KOPT-K1 (cell line): ENCODE measurements around the gene GID4.

ENCODE experiments used
- H3K27ac ChIP-seq: fragments of 200-600 bp; sonication (generic); 2 replicates; pipeline ENCODE4 v1.5.1; 2016; ENCODE audit warnings: antibody characterized with exemption, mild to moderate bottlenecking, low read depth, low read length; ENCODE audit not compliant: poor library complexity, severe bottlenecking
- H3K36me3 ChIP-seq: fragments of 200-600 bp; sonication (generic); 2 replicates; pipeline ENCODE4 v1.5.1; 2017; ENCODE audit warnings: antibody characterized with exemption, mild to moderate bottlenecking, low read length, moderate library complexity; ENCODE audit not compliant: insufficient read depth
- H3K9me3 ChIP-seq: fragments of 200-600 bp; sonication (generic); 2 replicates; pipeline ENCODE4 v1.5.1; 2017; ENCODE audit warnings: antibody characterized with exemption, low read length, mild to moderate bottlenecking; ENCODE audit not compliant: insufficient read depth, poor library complexity, severe bottlenecking

GID4 gene

DNA sequence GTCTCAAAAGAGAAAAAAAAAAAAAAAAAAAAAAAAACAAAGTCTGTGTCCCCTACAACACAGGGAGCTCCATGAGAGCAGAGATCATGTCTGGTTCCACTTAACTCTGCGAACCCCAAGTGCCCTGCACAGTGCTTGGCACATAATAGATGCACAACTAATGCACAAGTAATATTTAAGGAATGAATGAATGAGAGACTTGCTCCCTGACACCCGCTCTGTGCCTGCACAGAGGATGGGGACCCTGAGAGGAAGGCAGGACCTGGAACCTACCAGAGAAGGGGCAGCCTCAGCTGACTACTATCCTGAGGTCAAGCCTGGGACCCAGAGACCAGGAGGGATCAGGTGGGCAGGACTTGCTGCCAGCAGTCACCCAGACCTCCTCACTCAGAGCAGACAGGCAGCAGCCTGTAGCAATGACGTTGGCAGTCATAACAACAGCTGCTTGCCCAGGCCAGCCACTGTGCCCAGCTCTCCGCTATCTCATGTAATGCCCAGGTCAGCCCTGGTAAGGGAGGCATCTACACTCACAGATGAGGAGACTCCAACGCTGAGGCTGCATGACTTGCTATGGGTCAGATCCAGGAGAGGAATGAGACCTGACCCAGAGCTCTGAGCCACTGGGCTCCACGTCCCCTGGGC is 72.2 kb downstream of the GID4 start:
- Histone ChIP-seq H3K27ac (no peak overlapping the region), H3K36me3 (peaks cover 12% of the 10 kb centered on the region; the same call in 1 of the 2 replicates), H3K9me3 (no peaks in the 10 kb centered on the region)

DNA sequence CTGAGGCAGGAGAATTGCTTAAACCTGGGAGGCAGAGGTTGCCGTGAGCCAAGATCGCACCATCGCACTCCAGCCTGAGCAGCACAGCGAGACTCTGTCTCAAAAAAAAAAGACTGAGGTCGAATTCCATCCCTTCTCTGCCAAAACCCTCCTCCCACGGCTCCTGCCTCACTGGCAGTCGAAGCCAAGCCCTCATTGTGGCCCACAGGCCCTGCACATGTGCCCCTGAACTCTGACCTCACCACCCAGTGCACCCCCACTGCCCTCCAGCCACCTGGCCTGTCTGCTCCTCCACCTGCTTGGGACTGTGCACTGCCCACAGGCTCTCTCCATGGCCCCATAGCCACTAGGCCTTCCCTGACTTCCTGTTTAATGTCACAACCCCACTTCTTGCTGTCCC is 76.3 kb downstream of the GID4 start:
- H3K36me3 ChIP-seq, result no peaks in the 10 kb centered on the region
- no peak overlapping the region for H3K27ac ChIP-seq
- peaks cover 23% of the 10 kb centered on the region for H3K9me3 ChIP-seq

DNA sequence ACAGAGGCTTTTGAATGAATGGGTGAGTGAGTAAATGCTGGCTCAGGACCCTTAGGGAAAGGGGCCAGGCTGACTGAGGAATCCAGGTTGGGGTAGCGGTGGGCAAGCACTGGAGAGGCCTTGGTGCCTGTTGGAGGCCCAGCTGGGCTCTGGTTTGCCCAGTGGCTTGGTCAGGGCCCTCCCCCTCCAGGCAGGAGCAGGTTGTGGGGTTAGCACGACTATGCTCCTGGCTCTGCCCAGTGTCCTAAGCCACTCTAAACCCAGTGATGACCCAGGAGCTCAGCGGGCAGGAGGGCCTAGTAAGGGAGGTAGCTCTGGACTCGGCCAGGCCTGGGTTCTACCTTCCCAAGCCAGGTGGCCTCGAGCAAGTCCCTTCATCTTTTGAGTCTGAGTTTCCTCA is 76.9 kb downstream of the GID4 start:
- H3K9me3 ChIP-seq, result peaks cover 24% of the 10 kb centered on the region
- no peaks in the 10 kb centered on the region for H3K36me3 ChIP-seq
- H3K27ac ChIP-seq, result no peak overlapping the region

DNA sequence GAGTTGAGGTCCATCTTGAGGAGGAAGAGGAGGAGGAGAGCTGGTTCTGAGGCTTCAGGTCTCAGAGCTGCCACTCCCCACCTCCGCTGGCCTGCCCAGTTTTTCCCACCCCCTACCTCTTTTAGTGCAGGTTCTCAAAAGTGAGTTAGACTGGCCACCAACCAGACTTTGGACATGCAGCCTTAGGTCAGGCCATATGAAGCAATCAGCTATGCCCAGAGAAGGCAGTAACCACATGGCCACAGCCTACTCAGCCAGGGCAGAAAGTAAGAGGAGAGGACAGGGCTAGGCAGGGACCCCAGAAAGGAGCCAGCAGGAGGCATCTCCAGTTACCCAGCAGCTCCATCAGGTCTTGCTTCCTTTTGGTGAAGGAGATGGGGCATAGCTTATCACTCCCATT is 78.3 kb downstream of the GID4 start:
- peaks cover 24% of the 10 kb centered on the region for H3K9me3 ChIP-seq
- no peak overlapping the region for H3K27ac ChIP-seq
- H3K36me3 ChIP-seq, result no peaks in the 10 kb centered on the region
